ENCODE results near the gene MORF4L2.
"Not testable (repeated sequence)": the region's sequence is repeated elsewhere in the genome, so short reads cannot be mapped to it uniquely, and the experiment has no call there.

Gene MORF4L2

DNA sequence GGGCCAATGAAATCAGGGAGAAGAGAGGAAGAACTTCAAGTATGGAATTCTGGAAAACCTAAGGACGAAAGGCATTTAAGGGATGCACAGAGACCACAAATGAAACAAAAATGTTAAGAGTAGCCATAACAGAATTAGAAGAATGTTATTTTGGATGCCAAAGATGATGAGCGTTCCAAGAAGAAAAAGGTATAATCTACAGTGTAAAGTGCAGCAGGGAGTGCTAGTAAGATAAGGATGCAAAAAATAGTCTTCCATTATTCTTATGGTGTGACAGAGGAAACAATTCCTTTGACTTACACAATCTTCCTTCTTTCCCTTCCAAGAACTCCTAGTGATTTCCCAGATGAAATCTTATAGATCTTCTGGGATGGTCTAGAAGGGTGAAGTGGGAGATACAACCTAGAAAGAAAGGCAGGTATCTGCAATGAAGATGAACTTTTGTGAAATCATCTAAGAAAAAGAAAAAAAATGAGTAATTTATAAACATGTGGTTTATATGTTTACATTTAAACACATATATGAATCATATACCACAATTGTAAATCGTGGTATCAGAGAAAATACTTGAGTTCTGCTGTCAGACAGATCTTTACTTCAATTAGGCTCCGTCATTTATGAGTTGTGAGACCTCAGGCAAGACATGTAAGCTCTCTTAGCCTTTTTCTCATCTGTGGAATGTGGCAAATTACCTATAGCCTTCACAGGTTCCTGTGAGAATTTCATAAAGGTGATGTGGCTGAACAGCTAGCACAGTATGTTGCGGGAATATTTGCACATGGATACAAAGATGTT, 8.1 kb downstream of the MORF4L2 start:
- DNase-seq (ENCODE audit: low read depth in 2 of 2), result no peak

DNA sequence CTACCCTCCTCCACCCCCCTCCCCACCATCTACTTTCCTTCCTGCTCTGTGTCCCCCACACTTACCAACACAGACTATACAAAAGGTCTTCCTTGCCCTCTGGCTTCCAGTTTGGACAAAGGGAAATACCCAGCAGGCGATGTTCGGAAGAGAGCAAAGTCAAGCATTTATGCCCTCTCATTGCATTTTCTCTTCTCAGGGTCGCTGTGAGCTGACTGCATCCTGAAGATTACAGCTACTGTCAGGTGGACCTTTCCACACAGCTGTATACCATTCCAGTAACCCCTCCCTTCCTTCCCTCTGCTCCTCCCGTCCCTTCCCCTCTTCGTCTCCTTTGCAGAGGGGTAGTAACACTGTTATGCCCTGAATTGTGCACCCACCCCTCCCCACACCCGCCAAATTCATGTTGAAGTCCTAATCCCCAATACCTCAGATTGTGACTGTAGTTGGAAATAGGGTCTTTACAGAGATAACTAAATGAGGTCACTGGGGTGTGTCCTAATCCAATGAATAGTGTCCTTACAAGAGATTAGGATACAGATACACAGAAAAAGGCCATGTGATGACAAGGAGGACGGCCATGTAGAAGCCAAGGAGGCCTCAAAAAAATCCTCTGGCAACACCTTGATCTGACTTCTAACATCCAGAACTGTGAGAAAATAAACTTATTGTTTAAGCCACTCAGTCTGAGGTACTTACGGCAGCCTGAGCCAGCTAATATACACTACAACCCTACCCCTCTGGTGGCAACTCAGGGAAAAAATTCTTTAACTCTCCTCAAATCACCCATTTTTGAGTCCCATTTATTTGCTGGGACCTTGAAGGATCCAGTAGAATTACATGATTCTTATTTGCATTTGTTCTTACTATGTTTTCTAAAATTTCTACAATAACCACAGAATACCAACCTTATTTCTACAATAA, 11.7 kb downstream of the MORF4L2 start:
- DNase-seq (ENCODE audit: low read depth in 2 of 2), result no peak

DNA sequence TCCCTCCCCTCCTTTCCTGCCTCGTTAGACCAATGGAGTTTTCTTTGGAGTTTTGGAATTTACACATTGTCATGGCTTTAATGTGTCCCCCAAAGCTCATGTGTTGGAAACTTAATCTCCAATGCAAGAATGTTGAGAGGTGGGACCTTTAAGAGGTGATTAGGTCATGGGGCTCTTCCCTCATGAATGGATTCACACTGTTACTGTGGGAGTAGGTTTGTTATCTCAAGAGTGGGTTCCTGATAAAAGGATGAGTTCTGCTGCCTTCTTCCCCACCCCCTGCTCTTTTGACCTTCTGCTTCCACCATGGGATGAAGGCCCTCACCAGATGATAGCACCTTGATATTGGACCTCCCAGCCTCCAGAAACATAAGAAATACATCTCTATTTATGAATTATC, 16.8 kb downstream of the MORF4L2 start:
- no peak for DNase-seq (ENCODE audit: low read depth in 2 of 2)

DNA sequence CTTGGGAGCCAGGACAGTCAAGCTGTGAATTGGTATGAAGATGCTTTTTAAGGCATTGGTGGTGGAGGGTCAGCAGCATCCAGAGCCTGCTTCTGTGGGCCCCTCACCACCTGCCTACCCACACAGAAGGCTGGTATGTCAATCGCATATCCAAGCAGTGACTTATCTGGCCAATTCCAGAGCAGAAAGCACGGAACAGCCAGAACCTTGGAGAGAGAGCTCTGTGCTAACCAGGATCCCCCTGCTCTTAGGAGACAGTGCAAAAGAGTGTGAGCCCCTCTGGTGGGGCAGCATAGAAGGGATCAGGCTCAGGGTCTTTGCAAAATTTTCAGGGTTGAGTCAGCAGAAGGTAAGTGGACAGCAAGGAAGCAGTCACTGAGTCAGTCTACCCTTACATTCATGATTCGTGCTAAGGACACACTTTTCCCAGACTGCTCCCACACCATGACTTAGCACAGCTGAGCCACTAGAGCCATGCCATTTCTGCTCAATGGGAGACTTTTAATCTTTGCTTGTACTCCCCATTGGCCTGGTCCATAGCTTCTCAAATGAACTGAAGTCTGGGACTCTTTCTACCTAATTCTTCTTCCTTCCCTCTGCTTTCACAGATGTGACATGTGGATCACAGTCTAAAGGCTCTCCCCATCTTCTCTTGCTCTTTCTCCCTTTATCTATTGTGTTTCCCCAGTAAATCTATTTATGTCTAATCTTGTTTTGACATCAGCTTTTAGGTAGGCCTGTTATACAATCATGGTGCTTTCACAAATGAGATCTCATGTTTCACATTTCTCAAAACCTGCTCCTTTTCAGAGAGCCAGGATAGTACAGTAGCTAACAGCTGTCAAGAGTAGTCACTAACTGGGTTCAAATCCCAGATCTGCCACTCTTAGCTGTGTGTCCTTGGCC, 20.0 kb downstream of the MORF4L2 start:
- no peak for DNase-seq (ENCODE audit: low read depth in 2 of 2)

DNA sequence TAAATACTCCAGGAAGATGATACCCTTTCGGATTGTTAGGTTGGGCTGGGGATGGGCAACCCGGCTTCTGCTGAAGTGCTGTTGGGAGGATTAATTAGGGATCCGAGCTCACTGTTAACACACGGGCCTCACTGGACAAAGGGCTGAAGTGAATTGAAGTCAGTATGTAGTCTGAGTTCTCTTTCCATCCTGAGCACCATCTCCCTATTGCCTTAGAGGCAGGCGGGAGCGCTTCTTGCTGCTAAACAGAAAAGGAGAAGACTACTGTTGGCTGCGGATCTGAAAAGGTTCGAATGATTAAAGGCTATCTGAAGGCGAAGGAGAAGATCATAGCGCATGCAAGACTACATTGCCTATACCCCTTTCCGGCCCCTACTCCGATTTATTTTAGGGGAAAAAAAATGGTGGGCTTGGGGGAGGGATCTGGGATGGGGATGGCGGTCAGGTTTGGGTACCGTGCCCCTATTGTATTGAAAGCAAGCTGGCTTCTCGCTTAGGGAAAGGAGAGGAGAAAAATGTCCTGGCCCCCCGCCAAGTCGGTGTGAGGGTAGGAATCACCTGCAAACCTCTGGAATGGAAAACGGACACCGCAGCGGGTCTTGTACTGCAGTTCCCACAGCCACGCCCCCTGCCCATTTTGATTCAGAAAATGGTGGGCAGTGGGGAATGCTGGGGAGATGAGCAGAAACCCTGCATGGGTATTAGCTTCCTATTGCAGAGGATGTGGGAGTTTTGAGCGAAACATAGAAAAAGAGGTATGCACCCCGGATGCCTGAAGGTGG, 22.3 kb downstream of the MORF4L2 start:
- no peak for DNase-seq (ENCODE audit: low read depth in 2 of 2)

DNA sequence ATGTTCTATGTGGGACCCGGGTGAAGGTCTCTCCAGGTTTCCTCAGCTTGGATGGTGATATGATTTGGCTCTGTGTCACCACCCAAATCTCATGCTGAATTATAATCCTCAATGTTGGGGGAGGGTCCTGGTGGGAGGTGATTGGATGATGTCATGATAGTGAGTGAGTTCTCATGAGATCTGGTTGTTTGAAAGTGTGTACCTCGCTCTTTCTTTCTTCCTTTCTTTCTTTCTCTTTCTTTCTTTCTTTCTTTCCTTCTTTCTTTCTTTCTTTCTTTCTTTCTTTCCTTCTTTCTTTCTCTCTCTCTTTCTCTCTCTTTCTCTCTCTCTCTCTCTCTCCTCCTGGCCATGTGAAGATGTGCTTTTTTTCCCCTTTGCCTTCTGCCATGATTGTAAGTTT, 27.0 kb downstream of the MORF4L2 start:
- DNase-seq (ENCODE audit: low read depth in 2 of 2), result not testable (repeated sequence)

DNA sequence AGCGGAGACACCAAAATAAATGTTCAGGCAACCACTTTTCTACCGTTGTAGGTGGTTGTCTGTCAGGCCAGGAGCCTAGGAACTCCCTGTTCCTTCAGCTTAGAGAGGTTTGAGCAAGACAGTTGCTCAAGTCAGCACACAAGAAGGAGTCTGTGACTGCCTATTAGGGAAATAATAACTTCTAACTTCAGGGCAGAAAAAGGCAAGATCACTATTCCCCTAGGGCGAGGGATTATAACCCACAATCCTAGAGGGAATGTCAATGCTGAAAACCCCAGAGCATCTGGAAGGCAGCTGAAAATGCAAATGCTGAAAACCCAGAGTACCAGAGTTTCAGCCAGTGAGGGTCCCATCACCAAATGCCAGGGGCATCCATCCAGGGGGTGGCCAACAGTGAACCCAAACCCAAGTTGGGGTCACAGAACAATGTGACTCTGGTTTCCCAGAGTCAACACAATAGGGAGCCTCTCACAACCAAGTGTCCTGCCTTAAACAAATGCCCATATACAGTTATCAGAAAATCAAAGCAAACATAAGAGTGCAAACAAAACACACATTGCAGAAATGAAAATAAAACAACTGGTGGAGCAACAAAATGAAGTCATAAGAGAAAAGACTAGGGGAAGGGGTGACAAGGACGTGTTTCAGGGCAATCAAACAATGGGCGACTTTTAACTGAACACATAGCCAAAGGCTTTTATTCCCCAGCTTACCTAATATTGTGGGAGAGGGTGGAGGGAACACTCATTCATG, 27.6 kb downstream of the MORF4L2 start:
- no peak for DNase-seq (ENCODE audit: low read depth in 2 of 2)

DNA sequence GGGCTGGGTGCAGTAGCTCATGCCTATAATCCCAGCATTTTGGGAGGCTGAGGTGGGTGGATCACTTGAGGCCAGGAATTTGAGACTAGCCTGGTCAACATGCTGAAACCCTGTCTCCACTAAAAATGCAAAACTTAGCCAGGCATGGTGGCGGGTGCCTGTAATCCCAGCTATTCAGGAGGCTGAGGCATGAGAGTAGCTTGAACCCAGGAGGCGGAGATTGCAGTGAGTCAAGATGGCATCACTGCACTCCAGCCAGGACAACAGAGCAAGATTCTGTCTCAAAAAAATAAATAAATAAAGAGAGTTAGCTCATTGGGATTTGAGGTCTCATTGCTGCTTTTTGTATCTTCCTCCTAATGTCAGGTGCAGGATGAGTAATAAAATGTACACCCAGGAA, 29.4 kb downstream of the MORF4L2 start:
- not testable (repeated sequence) for DNase-seq (ENCODE audit: low read depth in 2 of 2)

DNA sequence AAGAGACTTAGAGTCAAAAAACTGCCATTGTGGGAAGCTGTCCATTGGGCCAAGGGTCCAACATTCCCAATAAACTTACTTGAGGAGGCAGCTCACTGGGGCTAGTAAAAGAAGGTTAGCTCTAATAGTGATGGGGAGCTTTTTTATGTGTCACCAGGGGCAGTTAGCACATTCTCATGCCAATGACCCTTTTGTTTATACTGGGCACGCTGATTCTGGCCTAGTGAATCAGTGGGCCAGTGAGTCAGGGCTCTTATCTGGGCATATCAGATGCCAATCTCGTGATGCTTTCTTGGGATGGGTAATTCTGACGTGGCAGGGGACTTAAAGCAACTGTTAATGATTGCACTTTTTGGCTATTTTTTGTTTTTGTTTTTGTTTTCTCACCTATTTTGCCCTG, 29.9 kb downstream of the MORF4L2 start:
- DNase-seq (ENCODE audit: low read depth in 2 of 2), result no peak

DNA sequence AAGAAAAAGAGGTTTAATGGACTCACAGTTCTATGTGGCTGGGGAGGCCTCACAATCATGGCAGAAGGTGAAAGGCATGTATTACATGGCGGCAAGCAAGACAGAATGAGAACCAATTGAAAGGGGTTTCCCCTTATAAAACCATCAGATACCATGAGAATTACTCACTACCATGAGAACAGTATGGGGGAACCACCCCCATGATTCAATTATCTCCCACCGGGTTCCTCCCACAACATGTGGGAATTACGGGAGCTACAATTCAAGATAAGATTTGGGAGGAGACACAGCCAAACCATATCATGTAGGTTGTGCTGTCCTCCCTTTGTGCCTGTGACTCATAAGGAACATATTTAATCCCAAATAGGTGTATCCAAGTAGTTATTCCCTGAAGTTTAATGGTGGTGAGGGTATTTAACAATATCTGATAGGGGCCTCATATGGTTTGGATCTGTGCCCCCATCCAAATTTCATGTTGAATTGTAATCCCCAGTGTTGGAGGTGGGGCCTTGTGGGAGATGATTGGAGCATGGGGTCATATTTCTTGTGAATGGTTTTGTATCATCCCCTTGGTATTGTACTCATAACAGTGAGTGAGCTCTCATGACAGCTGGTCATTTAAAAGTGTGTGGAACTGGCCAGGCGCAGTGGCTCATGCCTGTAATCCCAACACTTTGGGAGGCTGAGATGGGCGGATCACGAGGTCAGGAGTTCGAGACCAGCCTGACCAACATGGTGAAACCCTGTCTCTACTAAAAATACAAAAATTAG, 31.1 kb downstream of the MORF4L2 start:
- not testable (repeated sequence) for DNase-seq (ENCODE audit: low read depth in 2 of 2)

DNA sequence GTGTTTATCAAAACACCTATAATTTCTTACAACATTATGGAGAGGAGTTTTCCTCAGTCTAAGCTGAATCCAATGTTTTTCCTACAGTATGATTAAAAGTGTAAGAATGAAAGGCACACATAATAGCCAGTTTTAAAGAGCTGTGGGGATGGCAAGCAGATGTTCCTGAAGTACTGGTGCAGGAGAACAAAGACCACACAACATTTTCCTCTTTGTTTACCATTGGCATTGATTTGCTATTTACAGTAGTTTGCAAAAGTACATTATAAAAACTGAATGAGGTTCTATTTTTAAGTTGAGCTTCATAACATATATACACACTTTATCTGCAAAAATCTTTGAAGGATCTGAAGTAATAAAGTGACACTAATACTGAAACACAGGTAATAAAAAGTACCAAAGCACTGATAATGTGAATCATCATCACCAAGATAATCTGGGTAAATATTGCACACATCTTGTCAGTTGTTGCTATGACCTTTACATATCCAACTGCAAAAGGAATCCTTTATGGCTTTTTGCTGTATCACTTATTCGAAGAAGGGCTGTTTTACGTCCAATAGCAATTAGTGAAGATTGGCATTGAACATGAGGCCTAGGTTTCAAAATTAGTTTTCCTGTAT, 35.2 kb downstream of the MORF4L2 start:
- DNase-seq (ENCODE audit: low read depth in 2 of 2), result no peak

DNA sequence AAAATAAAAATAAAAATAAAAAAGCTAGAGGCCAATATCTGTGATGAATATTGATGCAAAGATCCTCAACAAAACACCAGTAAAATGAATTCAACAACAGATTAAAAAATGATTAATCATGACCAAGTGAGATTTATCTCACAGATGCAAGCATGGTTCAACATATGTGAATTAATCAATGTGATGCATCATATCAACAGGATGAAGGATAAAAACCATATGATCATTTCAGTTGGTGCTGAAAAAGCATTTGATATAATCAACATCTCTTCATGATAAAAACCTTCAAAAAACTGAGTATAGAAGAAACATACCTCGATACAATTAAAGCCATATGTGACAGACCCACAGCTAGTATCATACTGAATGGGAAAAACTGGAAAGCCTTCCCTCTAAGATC, 38.9 kb downstream of the MORF4L2 start:
- no peak for DNase-seq (ENCODE audit: low read depth in 2 of 2)

DNA sequence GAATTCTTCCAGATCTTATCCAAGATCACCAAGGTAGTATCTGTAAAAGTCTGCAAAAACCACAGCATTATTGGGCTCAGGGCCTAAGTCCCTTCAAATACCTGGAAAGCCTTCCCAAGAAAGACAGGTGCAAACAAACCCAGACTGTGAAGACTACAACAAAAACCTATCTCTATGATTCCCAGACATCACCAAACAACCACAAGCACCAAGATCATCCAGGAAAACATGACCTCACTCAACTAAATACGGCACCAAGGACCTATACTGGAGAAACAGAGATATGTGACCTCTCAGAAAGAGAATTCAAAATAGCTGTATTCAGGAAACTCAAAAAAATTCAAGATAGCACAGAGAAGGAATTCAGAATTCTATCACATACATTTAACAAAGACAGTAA, 42.4 kb downstream of the MORF4L2 start:
- no peak for DNase-seq (ENCODE audit: low read depth in 2 of 2)

DNA sequence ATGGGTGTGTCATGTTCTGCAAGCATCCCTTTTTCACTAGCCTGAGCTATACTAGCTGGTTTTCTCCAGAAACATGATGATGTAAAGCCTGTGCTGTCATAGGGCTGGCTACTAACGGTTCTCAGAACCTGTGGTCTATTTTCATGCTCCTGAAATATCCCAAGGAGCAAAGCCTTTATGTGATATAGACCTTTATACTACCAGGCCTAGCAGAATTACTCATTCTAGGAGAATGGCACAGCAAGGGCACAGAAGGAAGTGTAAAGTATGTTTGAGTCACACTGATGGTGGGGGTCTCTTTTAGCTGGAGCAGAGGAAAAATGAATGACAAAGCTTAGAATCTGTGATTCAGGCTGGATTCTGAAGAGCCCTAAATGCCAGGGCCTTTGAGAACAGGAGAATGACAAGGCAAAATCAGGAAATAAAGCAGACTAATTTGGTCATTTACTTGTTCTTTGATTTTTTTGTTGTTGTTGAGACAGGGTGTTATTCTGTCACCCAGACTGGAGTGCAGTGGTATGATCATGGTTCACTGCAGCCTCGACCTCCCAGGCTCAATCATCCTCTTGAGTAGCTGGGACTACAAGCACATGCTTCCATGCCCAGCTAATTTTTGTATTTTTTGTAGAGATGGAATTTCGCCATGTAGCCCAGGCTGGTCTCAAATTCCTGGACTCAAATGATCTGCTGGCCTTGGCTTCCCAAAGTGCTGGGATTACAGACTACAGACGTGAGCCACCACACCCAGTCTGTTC, 45.9 kb downstream of the MORF4L2 start:
- DNase-seq (ENCODE audit: low read depth in 2 of 2), result no peak

DNA sequence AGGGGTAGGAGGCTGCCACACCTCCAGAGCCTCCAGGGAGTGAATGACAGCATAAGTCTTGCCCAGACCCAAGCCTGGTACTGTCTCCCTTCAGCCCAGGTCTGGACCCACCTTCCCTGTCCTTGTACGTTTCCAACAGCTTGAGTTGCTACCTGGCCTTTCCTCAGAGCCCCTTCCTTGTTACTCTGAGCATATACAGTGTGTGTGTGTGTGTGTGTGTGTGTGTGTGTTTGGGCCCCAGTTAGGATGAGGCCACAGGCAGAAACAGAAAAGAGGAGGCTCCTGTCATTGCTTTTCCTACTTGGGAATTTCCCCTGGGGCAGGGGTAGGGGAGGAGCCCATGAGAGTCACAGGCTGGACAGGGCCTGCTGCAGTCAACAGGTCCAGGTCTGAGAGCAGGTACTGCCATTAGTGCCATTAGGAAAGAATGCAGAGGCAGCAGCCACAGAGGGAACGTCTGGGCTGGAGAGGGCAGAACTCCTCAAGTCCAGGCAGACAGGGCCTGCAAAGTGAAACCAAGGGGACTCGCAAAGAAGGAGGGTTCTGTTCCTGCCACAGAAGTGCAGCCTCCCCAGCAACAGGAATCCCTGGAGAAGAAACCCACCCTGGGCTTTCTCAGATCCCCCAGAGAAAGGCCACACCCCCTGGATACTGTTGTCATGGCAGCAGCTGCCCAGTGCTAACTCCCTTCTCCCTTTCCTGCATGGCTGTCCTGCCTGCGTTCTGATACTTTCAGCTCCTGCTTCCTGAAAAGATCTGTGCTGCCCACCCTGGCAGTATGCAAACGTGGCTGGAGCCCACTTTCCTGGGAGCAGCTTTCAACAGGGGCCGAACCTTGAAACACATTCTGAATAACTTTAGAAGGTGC, 47.8 kb downstream of the MORF4L2 start:
- DNase-seq (ENCODE audit: low read depth in 2 of 2), result not testable (repeated sequence)

DNA sequence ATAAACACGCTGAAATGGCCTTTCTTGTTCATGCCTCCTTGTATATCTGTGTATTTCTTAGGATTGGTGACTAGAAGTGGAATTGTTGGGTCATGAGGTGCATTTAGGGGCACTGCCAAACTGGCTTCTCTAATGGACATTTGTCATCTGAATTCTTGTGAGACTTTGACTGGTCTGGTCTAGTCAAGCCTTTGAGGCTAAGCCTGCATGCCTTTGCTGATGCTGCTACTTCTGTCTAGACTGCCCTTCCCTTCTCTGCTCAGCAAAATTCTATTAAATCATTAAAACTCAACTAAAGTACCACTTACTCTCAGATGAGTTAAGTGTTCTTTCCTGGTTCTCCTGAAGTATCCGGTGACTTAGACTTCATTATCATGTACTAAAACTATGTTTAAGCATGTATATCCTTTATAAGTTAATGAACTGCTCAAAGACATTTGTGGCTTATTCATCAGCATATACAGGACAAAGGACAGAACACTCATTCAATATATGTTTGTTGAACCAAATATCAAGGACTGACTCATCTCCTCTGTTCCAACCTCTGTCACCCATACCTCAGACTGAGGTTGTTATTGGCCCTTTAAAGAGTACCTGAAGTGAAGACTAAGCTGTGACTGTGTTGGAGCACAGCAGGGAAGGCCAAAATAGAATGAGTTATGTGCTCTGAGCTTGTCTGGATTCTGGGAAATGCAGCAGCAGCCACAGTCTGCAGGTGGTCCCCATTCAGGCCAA, 48.7 kb downstream of the MORF4L2 start:
- no peak for DNase-seq (ENCODE audit: low read depth in 2 of 2)

DNA sequence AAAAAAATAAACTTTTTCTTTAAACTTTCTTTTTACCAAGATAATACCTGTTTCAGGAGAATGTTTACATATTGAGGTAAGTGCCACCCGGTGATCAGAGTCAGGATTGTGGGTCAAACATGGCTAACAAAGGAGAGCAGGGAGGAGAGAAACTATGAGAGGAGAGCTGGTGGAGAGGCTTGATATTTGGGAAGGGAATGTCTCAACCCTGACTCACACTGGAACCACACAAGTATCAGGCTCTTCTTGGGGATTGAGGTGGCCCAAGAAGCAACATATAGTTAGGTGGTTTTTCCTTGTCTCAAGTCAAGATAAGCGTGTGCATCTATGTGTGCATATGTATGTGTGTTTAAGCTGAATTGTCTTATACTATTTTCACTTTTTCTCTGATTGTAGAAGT, 51.1 kb downstream of the MORF4L2 start:
- no peak for DNase-seq (ENCODE audit: low read depth in 2 of 2)

All from stimulated activated CD8-positive, alpha-beta memory T cell treated with anti-CD3 and anti-CD28 coated beads, Interleukin-15, amount 100 ng/mL, for 4 hours (primary cell).